ENCODE results near the gene PTPRN2.
"Not testable (repeated sequence)": the region's sequence is repeated elsewhere in the genome, so short reads cannot be mapped to it uniquely, and the experiment has no call there.

Gene PTPRN2

DNA sequence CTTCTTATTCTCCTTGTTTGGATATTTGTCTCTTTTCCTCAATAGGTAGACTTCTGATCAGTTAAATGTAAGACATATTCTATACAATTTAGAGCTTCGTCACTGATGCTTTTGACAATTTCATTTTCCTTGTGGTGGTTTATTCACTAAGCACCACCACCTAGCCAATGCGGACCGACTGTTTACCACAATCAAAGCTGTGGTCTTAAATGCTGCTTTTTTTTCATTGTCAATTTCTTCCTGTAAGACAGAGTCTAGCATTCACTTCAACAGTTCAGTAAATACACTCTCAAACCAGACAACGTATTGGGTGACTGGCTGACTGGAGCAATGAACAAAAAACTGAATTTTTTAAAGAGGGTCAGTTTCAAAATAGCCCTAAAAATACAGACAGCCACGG, 1011.8 kb downstream of the PTPRN2 start:
- no peak for DNase-seq

DNA sequence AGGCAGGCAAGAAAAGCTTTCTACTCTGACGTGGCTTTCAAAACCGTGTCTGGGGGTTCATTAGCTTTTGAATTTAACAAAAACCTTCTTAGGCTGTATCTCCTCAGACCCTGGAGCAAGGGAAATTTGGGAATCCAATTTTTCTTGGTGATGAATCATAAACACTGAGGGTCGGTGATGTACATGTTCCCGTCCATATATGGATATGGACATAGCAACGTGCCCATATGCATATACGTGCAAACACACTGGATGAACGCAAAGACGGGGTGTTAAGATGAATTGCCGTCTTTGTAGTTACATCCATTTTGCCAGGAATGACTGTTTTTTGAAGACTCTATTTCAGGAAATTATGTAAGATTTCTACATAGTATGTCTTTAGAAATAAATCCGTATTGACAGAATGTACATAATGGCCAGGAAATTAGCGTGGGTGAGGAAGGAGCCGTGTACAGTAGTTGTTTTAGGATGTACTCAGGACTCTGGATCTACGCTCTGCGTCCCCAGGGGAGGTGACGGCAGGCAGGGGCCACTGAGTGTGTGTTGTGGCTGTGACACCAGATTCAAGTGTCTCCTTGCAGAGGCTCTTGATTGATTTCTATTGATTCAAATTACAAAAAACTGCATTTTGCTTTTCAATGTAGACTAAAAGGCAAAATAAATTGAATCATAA, 1012.6 kb downstream of the PTPRN2 start:
- DNase-seq: no peak

DNA sequence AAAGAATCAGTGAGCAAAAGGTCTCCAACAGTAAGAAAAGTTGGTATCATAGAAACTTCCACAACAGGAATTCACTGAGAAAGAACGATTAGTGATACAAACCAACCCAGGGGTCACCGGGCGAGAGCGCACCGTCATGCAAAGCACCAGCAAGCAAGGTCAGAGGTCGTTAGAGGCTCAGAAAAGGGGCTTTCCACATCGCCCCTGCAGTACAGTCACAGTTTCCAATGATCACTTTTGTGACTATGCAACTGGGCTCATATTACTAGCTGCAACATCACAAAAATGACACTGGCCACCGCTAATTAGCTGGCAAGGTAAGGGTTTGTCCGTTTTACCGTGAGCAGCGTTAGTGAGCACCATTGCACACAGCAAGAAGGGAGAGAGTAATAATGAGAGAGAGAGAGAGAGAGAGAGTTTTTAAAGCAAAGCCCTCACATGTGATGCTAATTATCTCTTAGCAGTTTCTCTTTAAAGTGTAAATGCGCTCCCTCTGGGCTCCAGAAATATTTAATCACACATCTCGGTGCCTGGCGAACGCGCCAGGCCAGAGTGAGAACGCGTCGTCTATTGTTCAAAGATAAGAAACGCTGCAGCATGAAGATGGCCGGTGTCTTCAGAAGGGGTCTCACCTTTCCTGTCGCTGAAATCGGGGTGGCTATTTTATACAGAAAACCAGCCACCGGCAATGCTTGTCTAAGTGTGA, 1013.4 kb downstream of the PTPRN2 start:
- peak; percentile 16 for DNase-seq

DNA sequence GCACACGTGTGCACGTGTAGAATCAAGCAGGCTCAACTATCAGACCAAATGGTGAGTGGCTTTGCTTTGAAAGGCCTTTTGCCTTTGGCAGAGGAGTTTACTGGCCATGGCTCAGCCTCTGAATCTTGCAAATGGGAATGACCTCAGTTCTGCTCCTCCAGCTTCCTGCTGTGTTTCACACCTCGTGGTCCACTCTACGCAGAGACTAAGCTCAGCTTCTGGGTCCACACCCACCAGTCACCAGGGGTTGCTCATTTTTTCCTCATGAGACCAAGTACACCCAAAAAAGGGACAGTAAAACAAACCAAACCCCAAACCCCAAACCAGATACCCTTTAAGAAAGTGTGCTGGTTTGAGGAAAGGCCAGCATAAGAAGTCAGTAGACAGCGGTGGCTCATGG, 1014.4 kb downstream of the PTPRN2 start:
- DNase-seq: peak; percentile 19

DNA sequence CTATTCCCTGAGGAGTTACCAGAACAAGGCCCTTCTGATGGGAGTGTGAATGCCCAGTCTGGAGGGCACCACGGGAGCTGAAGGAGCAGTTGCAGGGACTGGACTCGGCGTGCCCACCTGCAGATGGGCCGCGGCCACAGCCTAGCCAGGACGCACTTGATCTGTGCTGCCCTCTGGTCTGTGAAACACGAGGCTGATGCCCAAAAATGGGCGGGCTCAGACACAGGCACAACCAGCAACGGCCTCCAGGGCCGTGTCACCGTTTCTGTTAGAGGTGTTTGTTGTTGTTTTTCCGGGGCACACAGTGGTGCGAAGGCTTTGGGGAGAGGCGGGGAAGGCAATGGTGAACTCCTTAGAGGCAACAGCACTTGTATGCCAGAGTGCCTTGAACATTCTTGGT, 1015.0 kb downstream of the PTPRN2 start:
- DNase-seq: no peak

DNA sequence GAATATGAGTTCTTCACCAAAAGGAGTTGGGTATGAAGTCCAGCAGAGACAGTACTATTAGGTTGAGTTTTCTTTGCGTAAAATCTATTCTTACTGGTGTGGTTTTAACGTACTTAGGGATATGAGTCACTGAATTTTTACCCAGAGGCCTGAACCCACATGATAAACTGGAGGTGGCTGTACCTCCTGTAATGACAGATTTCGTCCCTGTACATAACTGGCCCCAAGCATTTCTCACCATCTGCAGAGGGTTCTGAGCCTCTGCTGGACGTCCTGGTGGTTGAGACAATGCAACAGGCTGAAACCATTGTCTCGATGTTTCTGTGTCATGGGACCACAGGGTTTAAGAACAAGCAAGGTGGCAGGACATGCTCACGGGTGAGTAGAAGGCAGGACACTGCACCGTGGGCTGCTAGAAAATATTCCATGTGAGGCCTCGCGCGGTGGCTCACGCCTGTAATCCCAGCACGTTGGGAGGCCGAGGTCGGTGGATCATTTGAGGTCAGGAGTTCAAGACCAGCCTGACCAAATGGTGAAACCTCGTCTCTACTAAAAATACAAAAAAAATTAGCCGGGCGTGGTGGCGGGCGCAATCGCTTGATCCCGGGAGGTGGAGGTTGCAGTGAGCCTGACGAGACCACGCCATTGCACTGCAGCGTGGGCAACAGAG, 1017.0 kb downstream of the PTPRN2 start:
- DNase-seq: peak; percentile 76

DNA sequence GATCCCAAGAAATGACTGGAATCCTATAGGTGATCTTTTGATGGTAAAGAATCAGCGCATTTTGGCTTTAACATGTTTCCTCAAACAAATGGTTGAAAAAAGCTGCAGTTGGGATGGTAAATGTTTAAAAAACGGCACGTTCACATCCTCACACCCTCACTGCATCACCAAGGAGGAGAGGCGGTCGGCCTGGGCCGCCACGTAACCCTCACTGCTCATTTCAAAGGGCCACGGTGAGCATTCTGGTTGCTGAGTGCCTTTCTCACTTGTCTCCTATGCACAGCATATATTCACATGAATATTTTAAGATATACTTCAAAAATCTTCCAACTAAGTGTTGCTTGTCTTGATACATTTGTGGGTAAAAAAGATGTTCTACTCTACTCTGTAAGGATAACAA, 1017.7 kb downstream of the PTPRN2 start:
- DNase-seq: no peak

DNA sequence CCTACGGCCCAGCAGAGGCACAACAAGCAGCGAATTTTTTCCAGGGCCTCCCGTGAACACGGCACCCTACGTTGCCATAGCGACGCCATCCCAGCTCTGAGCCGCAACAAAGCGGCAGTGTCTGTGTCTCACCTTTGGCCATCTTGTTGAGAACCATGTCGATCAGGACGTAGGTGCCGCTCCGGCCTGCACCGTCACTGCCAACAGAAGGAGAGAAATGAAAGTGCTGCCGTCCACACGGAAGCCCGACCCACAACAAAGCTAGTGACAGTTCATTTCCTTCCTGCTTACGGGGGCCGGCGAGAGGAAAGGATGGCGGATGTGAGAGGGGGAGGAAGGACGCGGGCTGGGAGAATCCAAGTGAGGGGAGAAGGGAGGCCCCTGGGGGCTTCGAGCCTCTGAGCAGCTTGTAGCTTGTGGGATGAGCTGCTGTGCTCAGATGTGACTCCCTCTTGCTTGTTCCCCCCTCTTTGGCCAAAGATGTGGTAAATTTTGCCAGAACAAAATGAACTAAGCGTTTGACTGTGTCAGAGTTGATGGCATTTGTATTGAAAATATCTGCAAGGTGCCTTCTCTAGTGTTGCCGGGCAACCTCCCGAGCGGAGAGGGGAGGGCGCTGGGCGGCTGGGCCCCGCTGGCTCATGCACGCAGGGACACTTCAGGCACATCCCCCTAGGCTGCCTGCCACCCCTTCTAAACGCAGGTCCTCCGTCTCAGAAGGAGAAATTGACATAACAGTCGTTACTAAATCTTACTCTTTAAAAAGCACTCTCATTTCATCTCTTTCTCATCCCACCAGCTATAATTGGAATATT, 1018.6 kb downstream of the PTPRN2 start:
- DNase-seq: peak; percentile 71

DNA sequence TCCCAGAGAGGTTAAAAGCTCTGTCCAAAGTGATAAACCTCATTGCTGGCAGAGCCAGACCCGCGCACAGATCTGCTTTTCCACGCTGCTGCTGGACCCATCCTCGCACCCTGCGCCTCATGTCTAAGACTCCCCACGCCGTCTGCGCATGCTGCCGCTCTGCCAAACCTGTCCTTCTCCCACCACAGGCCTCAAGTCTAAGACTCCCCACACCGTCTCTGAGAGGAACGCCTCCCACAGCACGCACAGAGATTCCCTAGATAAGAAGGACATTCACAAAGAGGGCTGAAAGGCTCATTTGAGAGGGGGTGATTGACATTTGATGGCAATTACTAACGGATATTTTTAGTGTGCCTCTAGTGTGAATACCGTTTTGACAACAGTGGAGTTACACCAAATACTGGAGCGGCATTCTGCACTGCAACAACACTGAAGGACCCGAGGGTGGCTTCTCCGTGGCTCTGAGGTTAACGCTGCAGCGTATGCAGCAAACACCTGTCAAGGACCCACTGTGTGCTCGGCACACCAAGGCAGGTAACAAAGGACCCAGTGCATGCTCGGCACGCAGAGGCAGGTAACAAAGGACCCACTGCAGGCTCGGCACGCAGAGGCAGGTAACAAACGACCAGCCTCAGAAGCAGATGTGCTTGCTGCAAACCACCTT, 1019.4 kb downstream of the PTPRN2 start:
- DNase-seq: no peak

DNA sequence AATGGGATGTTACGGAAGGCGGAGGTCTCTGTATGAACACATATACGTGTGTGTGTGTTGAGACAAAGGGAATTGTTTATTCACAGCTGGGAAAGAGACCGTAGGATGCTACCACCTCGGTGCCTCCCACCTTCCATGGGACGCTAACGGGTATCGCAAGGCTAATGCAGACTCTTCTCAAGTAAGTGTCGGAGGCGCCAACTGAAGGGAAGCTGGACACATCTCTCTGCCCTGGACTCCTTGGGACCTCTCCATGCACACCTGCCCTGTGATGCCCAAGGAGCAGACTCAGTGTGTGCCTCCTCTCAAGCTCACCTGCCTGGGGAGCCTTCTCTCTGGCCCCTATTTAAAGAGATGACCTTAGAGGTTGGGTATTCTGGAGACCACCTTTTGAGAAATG, 1020.0 kb downstream of the PTPRN2 start:
- no peak for DNase-seq

DNA sequence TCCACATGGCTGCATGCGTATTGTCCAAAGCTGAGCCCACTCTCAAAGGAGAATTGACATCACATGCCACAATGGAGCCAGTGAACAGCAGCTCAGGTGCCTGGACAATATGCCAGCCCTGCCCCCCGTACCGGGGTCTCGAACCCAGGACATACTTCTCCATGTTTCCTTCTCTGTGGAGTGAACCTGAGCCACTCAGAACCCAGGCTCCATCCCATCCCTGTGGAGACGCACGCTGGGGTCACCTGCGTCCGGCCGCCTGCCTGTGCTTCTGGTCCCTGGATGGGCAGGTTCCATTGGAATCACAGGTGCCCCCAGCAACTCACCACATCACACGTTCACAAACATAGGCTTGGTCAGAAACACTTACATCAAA, 1021.0 kb downstream of the PTPRN2 start:
- DNase-seq: no peak

DNA sequence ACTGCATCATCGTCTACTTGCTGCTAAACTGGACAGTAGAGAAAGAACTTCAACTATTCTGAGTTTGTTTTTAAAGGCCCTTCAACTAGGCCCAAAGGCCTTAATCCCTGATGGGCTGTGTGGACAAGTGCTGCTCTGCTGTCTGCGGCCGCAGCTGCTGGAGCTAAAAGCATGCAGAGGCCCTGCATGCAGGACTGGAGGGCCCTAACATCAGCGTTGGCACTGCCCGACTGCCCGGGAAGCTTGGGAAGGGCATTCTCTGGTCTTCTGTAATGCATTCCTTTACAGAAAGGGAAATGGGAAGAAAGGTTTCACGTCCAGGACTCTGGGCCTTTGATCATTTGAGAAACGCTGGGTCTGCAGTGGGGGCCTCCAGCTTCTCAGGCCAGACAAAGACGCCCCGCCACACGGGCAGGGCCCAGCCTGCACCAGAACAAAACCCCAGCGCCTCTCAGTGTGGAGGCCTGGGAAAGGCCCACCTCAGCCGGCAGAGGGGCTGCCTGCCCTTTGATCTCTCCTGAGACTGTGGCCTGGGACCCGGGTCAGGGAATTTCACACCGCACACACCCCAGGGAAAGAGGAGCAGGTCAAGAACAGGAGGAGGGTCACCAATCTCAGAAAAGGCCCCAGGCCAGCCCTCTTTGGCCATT, 1021.5 kb downstream of the PTPRN2 start:
- no peak for DNase-seq

DNA sequence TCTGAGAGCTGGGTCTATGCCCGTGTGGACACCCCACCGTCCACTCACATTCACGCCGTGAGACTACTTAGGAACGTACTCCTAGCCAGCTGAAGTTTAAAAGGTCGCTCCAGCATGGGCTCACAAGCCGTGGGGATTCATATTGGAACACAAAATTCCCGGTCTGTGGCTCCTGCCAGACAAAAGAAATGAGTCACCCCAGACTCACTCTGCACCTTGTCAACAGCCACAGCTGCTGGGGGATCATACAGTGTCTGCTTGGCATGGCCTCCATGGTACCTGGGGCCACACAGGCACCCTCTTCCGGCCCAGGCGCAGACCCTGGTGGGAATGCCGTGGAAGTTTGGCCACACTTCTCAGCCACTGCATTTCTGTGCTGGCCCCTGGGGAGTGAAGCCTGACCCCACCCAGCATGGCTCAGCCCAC, 1022.4 kb downstream of the PTPRN2 start:
- no peak for DNase-seq

DNA sequence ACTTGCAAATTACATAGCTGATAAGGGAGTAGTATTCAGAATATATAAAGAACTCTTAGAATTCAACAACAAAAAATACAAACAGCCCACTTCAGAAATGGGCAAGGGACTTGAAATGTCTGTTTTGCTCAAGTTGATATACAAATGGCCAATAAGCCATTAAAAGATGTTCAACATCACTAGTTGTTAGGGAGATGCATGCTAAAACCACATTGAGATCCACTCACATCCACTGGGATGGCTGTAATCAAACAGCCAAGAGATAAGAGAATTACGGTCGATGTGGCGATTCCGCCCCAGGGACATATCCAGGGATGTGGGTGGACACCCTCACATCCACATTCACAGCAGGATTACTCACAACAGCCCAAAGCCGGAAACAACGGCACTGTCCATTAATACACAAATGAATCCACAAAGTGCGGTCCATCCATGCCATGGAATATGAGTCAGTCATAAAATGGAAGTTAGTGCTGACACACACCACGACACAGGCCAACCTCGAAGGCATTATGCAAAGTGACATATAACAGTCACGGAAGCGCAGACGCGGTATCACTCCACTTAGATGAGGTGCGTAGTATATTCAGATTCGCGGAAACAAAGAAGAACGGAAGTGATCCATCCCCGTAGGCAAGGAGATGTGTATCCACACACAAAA, 1023.0 kb downstream of the PTPRN2 start:
- DNase-seq: no peak

DNA sequence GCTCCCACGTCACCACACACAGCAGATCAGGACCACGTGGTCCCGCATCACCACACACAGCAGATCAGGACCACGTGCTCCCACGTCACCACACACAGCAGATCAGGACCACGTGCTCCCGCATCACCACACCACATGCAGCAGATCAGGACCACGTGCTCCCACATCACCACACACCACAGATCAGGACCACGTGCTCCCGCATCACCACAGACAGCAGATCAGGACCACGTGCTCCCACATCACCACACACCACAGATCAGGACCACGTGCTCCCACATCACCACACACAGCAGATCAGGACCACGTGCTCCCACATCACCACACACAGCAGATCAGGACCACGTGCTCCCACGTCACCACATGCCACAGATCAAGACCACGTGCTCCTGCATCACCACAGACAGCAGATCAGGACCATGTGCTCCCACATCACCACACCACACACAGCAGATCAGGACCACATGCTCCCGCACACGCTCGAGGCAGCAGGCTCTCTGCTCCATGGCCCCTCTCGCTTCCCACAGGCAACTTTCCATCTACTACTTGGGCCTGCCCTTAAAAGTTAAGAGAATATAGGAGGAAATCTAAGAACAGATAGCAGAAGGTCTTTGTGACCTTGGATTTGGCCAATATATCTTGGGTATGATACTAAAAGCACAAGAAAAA, 1024.0 kb downstream of the PTPRN2 start:
- DNase-seq: not testable (repeated sequence)

DNA sequence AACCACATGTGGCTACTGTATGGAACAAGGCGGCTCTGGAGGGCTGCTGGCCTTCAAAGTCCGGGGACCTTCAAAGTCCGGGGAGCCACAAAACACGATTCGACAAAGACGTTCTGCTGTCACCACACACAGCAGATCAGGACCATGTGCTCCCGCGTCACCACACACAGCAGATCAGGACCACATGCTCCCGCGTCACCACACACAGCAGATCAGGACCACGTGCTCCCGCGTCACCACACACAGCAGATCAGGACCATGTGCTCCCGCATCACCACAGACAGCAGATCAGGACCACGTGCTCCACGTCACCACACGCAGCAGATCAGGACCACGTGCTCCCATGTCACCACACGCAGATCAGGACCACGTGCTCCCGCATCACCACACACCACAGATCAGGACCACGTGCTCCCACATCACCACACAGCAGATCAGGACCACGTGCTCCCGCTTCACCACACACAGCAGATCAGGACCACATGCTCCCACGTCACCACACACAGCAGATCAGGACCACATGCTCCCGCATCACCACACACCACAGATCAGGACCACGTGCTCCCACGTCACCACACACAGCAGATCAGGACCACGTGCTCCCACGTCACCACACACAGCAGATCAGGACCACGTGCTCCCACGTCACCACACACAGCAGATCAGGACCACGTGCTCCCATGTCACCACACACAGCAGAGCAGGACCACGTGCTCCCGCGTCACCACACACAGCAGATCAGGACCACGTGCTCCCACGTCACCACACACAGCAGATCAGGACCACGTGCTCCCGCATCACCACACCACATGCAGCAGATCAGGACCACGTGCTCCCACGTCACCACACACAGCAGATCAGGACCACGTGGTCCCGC, 1024.9 kb downstream of the PTPRN2 start:
- not testable (repeated sequence) for DNase-seq

DNA sequence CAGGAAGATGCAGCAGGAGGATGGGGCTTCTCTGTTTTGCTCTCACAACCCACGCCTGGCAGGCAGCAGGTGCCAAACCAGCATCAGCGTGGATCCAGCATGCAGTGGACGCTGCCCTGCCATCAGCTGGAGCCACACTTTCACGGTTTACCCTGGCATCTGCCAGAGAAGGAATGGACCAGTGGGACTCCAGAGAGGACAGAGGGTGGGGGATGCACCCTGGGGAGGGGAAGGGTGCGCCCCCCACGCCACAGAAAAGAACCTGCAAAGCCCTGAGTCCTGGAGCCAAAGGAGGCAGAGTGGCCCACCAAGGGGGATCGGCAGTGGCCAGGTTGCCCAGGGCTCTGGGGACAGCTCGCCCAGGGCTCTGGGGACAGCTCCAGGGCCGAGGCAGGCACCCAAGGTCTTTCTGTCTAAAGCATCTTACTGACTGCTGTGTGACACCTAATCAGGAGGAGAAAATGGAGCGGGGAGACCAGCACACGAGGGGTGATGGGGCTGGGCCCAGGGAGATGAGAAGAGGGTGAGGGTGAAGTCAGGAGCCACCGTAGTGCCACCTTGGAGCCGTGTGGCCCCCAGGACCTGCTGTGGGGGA, 1025.7 kb downstream of the PTPRN2 start:
- no peak for DNase-seq

DNA sequence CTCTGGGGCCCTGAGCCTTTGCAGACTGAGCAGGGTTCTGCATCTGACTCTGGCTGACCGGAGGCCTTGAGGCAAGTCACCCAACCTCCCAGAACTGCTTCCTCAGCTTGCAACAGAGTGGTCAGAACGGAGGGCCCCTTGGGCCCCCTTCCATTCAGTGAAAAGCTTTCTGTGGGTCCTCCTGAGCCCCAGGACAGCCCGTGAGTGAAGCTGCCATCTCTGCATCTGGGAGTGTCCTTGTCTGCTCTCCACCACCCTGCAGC, 1026.2 kb downstream of the PTPRN2 start:
- no peak for DNase-seq

DNA sequence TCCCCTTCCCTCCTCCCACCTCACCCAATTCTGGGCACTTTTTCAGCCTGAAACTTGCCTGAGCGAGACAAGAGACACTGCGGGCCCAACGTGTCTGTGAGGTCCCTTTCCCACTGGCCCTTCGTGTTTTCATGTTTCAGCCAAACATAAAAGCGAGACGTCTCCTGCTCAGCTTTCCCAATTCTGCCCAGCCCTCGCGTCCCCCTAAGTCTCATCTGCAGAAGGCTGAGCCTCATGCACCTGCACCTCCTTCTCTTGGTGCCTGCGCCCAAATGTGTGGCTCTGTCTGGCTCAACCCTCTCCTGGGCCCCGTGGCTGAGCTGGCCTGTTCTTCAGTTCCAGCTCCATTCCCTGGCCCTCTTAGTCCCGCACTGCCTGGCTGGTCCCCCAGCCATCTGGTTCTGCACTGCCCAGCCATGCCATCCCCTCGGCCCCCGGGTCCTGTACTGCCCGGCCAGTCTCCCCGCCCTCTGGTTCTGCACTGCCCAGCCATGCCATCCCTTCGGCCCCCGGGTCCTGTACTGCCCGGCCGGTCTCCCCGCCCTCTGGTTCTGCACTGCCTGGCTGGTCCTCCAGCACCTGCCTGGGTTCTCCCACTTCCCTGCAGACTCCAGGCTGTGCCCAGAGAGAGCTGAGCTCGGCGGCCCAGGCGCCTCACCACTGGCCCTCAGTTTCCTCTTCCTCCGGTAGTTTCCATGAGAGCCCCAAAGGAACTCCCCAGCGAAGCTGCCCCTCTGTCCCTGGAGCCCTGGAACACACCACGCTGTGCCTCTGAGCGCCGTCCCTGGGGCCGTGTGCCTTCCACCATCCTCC, 1026.7 kb downstream of the PTPRN2 start:
- no peak for DNase-seq
